ENCODE results near the gene ARMH4. TPM values are rescaled to one million over a fixed set of nuclear protein-coding genes. Genes with fewer than 3 reads are reported as not detected.

Gene ARMH4
- total and polyA plus RNA-seq, 9 donors, result 4.6 to 22.5 (median 16.5) TPM

GRCh38 chr14:58078471-58078870, 73.5 kb downstream of the ARMH4 start:
- Histone ChIP-seq H3K27me3 (no peaks in the 10 kb centered on the region), H3K27ac (no peak overlapping the region), H3K9me3 (no peaks in the 10 kb centered on the region), H3K4me3 (no peak overlapping the region), H3K4me1 (ENCODE audit: insufficient read depth) (peaks cover 6% of the 10 kb centered on the region), H3K36me3 (no peaks in the 10 kb centered on the region)
- no peak for DNase-seq
- no peak for TF ChIP-seq CTCF (IDR thresholded peaks at IDR 0.05)
- TF ChIP-seq POLR2A (IDR thresholded peaks at IDR 0.05), result no peak
- no peak for TF ChIP-seq EP300 (IDR thresholded peaks at IDR 0.05)
- intact Hi-C loops (cut with DNase I), result loop anchor here in 1 of 4 donors (10.0 kb wide), 1 partner anchor 594 kb away; no protein-coding TSS in a partner anchor

GRCh38 chr14:58078068-58078467, 73.9 kb downstream of the ARMH4 start:
- Histone ChIP-seq H3K27me3 (no peaks in the 10 kb centered on the region), H3K4me1 (ENCODE audit: insufficient read depth) (peaks cover 6% of the 10 kb centered on the region), H3K27ac (no peak overlapping the region), H3K9me3 (no peaks in the 10 kb centered on the region), H3K4me3 (no peak overlapping the region), H3K36me3 (no peaks in the 10 kb centered on the region)
- TF ChIP-seq EP300 (IDR thresholded peaks at IDR 0.05) (no peak), CTCF (IDR thresholded peaks at IDR 0.05) (no peak), POLR2A (IDR thresholded peaks at IDR 0.05) (no peak)
- no peak for DNase-seq
- intact Hi-C loops (cut with DNase I), result loop anchor here in 1 of 4 donors (10.0 kb wide), 1 partner anchor 593 kb away; no protein-coding TSS in a partner anchor

GRCh38 chr14:58077621-58078020, 74.4 kb downstream of the ARMH4 start:
- DNase-seq, result no peak
- WGBS, 3 donors, result 0 to 13% (median 9%) methylated on average over 1 of the region's 1 CpG
- H3K36me3 ChIP-seq, result no peaks in the 10 kb centered on the region
- no peaks in the 10 kb centered on the region for H3K9me3 ChIP-seq
- TF ChIP-seq POLR2A (IDR thresholded peaks at IDR 0.05) (no peak), CTCF (IDR thresholded peaks at IDR 0.05) (no peak), EP300 (IDR thresholded peaks at IDR 0.05) (no peak)
- H3K4me1 ChIP-seq (ENCODE audit: insufficient read depth), result peaks cover 6% of the 10 kb centered on the region
- intact Hi-C loops (cut with DNase I), result loop anchor here in 1 of 4 donors (10.0 kb wide), 1 partner anchor 593 kb away; no protein-coding TSS in a partner anchor
- no peak overlapping the region for H3K27ac ChIP-seq
- no peaks in the 10 kb centered on the region for H3K27me3 ChIP-seq
- no peak overlapping the region for H3K4me3 ChIP-seq

- intact Hi-C loops (cut with DNase I), result loop anchor here in 3 of 4 donors (5.0 to 10.0 kb wide), 3 partner anchors 586 to 591 kb away; no protein-coding TSS in a partner anchor
- 77 to 83% (median 79%) methylated on average over 3 of the region's 3 CpGs for WGBS, 3 donors
- no peaks in the 10 kb centered on the region for H3K27me3 ChIP-seq
- TF ChIP-seq EP300 (IDR thresholded peaks at IDR 0.05) (no peak), CTCF (IDR thresholded peaks at IDR 0.05) (no peak), POLR2A (IDR thresholded peaks at IDR 0.05) (no peak)
- H3K36me3 ChIP-seq, result no peaks in the 10 kb centered on the region
- H3K9me3 ChIP-seq, result no peaks in the 10 kb centered on the region
- no peak for DNase-seq
- no peak overlapping the region for H3K4me3 ChIP-seq
- H3K4me1 ChIP-seq (ENCODE audit: insufficient read depth), result peaks cover 6% of the 10 kb centered on the region
- H3K27ac ChIP-seq, result no peak overlapping the region
These were observed 78.5 kb downstream of the ARMH4 start for GRCh38 chr14:58073516-58073915.

Data from ovary (tissue), 9 donors.